ENCODE measurements around the gene TNS4. TPM values are rescaled to one million over a fixed set of nuclear protein-coding genes. Genes with fewer than 3 reads are reported as not detected.

TNS4 gene
- total and polyA plus RNA-seq, 9 of the 15 experiments (the other 6 are each of a cell fraction or from before 2014, with no cell fraction given), result 0.04 to 0.73 (median 0.24) TPM; not detected in 1

DNA sequence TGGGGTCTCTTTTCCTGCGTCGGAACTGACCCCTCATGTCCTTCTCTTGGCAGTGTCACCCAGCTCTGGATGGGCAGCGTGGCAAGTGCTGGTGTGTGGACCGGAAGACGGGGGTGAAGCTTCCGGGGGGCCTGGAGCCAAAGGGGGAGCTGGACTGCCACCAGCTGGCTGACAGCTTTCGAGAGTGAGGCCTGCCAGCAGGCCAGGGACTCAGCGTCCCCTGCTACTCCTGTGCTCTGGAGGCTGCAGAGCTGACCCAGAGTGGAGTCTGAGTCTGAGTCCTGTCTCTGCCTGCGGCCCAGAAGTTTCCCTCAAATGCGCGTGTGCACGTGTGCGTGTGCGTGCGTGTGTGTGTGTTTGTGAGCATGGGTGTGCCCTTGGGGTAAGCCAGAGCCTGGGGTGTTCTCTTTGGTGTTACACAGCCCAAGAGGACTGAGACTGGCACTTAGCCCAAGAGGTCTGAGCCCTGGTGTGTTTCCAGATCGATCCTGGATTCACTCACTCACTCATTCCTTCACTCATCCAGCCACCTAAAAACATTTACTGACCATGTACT lies 44.9 kb downstream of the TNS4 start (continued):
- TF ChIP-seq MYC (IDR thresholded peaks at IDR 0.05; ENCODE audit: low read depth, low read length) (no peak), MYC (CRISPR knock-in tag; IDR thresholded peaks at IDR 0.05; ENCODE audit: borderline replicate concordance, low read depth) (no peak), ETV1 (tag; conservative IDR thresholded peaks at IDR 0.05; ENCODE audit: low read depth) (no peak), HMGN3 (IDR thresholded peaks at IDR 0.05; ENCODE audit: borderline replicate concordance, extremely low read depth, insufficient read length, low read depth, low read length) (no peak)

DNA sequence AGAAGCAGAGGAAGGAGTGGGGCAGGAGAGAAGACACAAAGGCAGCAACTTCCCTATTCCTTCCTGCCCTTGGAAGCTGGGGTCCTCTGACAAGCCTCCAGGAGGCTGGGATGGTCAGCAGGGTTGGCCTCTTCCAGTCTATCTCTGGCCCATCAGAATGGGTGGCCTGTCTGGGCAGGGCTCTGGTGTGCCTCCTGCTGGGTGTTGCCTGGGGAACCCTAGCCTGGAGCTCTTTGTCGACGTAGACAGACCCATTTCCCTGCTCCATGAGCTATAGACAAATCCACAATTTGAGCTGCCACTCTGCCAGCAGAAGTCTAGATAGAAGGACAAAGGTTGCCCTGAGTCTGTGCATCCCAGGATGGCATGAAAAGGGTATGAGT lies 46.8 kb downstream of the TNS4 start:
- Histone ChIP-seq H3K4me3 (no peak overlapping the region), H2AFZ (ENCODE audit: low read depth, low read length) (no peak overlapping the region), H3K4me2 (ENCODE audit: insufficient read depth, low read length) (no peak overlapping the region), H3K9me3 (replicated peaks; ENCODE audit: control insufficient read depth, insufficient read depth, low read depth, low read length) (no peaks in the 10 kb centered on the region), H3K9me1 (ENCODE audit: control insufficient read depth, insufficient read depth, low read length) (no peaks in the 10 kb centered on the region), H4K20me1 (replicated peaks; ENCODE audit: control insufficient read depth, insufficient read depth, low read length) (no peaks in the 10 kb centered on the region), H3K9ac (ENCODE audit: insufficient read depth in 1 of 2, low read depth in 2 of 2, low read length in 2 of 2) (0 out of 4 replicates have a peak overlapping the region, but pooled peaks of 1 of the 2 experiments have one; percentile 36), H3K79me2 (ENCODE audit: control insufficient read depth, insufficient read depth, low read length) (no peaks in the 10 kb centered on the region), H3K36me3 (ENCODE audit: control insufficient read depth, insufficient read depth, low read length) (peaks cover 32% of the 10 kb centered on the region; the same call in 2 of the 3 replicates), H3K27me3 (ENCODE audit: control insufficient read depth in 2 of 2, insufficient read depth in 2 of 2, low read length in 2 of 2) (no peaks in the 10 kb centered on the region; a peak in 1 of 5 replicates), H3K27ac (ENCODE audit: extremely low read depth, low read depth, low read length) (no peak overlapping the region), H3K4me1 (replicated peaks in 1 of 2; ENCODE audit: control insufficient read depth in 2 of 2, insufficient read depth in 2 of 2, low read length in 2 of 2) (peaks cover 0 to 10% of the 10 kb centered on the region in 2 experiments; a peak in 3 of 5 replicates)
- ChIA-PET CTCF (ENCODE audit: low intra/inter-chr PET ratio) (no interaction called here), POLR2A (interaction anchor here (1.6 to 3.1 kb wide), 2 partner anchors 11 to 18 kb away, joined by 7 to 22 read pairs; partner anchors contain the start of gene IGFBP4)
- no TSS peak for BruUV-seq (replicated peaks)
- TF ChIP-seq IFI16 (CRISPR knock-in tag; IDR thresholded peaks at IDR 0.05), result no peak
- TF ChIP-seq EP300 (IDR thresholded peaks at IDR 0.05; ENCODE audit: low read length), result no peak
- TF ChIP-seq, protein P1, sequence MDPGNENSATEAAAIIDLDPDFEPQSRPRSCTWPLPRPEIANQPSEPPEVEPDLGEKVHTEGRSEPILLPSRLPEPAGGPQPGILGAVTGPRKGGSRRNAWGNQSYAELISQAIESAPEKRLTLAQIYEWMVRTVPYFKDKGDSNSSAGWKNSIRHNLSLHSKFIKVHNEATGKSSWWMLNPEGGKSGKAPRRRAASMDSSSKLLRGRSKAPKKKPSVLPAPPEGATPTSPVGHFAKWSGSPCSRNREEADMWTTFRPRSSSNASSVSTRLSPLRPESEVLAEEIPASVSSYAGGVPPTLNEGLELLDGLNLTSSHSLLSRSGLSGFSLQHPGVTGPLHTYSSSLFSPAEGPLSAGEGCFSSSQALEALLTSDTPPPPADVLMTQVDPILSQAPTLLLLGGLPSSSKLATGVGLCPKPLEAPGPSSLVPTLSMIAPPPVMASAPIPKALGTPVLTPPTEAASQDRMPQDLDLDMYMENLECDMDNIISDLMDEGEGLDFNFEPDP (CRISPR knock-in tag; IDR thresholded peaks at IDR 0.05), result no peak
- TF ChIP-seq ZNF253 (CRISPR knock-in tag; conservative IDR thresholded peaks at IDR 0.05), result no peak
- TF ChIP-seq TCF3 (CRISPR knock-in tag; IDR thresholded peaks at IDR 0.05), result no peak
- TF ChIP-seq, protein P2, sequence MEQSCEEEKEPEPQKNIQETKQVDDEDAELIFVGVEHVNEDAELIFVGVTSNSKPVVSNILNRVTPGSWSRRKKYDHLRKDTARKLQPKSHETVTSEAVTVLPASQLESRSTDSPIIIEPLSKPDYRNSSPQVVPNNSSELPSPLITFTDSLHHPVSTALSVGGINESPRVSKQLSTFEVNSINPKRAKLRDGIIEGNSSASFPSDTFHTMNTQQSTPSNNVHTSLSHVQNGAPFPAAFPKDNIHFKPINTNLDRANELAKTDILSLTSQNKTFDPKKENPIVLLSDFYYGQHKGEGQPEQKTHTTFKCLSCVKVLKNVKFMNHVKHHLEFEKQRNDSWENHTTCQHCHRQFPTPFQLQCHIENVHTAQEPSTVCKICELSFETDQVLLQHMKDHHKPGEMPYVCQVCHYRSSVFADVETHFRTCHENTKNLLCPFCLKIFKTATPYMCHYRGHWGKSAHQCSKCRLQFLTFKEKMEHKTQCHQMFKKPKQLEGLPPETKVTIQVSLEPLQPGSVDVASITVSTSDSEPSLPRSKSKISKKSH (CRISPR knock-in tag; IDR thresholded peaks at IDR 0.05), result no peak
- no peak for TF ChIP-seq NFRKB (IDR thresholded peaks at IDR 0.05; ENCODE audit: low read depth)
- TF ChIP-seq TRIM28 (IDR thresholded peaks at IDR 0.05), result no peak
- TF ChIP-seq ZNF644 (tag; IDR thresholded peaks at IDR 0.05; ENCODE audit: low read depth), result no peak
- TF ChIP-seq PML (IDR thresholded peaks at IDR 0.05; ENCODE audit: low read length), result no peak
- TF ChIP-seq ADNP (tag; IDR thresholded peaks at IDR 0.05), result no peak
- no peak for TF ChIP-seq NFYB (IDR thresholded peaks at IDR 0.05; ENCODE audit: extremely low read depth, insufficient read length)
- 29% methylated on average over 2 of the region's 2 CpGs for WGBS (ENCODE audit: insufficient coverage, low coverage, missing lambda C conversion rate)
- ATAC-seq (no peak), DNase-seq (ENCODE audit: extremely low read depth in 1 of 4, low spot score in 3 of 4) (no peak), FAIRE-seq (no peak)
- intact Hi-C loops (cut with micrococcal nuclease), result no loop called here
- in situ Hi-C loops (cut with MboI), result no loop called here

Data from K562 (cell line).